HepG2 (cell line): ENCODE measurements around the gene TALDO1. TPM values are rescaled to one million over a fixed set of nuclear protein-coding genes. Genes with fewer than 3 reads are reported as not detected.

Source experiments
- GMEB2 ChIP-seq: IDR thresholded peaks from 2 replicates; pipeline ENCODE4 v1.6.1; 2016; ENCODE audit warnings: missing biosample characterization, missing genetic modification reagents, low read depth
- IRF2 ChIP-seq: IDR thresholded peaks from 2 replicates; pipeline ENCODE4 v1.6.1; 2018; ENCODE audit warnings: missing genetic modification reagents, missing compliant biosample characterization
- JDP2 ChIP-seq: sonication (generic); formaldehyde crosslinking; IDR thresholded peaks from 2 replicates; pipeline ENCODE4 v1.8.1; 2022; ENCODE audit warnings: missing genetic modification reagents, borderline replicate concordance
- MIER3 ChIP-seq: IDR thresholded peaks from 2 replicates; pipeline ENCODE4 v1.6.1; 2016; ENCODE audit warnings: missing compliant biosample characterization, borderline replicate concordance
- NFATC3 ChIP-seq: sonication (generic); formaldehyde crosslinking; IDR thresholded peaks from 2 replicates; pipeline ENCODE4 v1.5.1; 2020; ENCODE audit warnings: mild to moderate bottlenecking, missing genetic modification reagents
- NFYB ChIP-seq: sonication (generic); formaldehyde crosslinking; IDR thresholded peaks from 2 replicates; pipeline ENCODE4 v1.4.0; 2020; ENCODE audit warnings: missing genetic modification reagents
- SMAD3 ChIP-seq: sonication (generic); formaldehyde crosslinking; IDR thresholded peaks from 2 replicates; pipeline ENCODE4 v1.4.0; 2020; ENCODE audit warnings: missing genetic modification reagents
- SMARCE1 ChIP-seq: fragments of 450-650 bp; IDR thresholded peaks from 2 replicates; pipeline ENCODE4 v1.6.1; 2017; ENCODE audit warnings: borderline replicate concordance
- TCF7 ChIP-seq: sonication (generic); IDR thresholded peaks from 2 replicates; pipeline ENCODE4 v1.6.1; 2016; ENCODE audit warnings: antibody characterized with exemption, low read depth
- ZC3H13 ChIP-seq: sonication (generic); formaldehyde crosslinking; IDR thresholded peaks from 2 replicates; pipeline ENCODE4 v1.8.1; 2023; ENCODE audit warnings: mild to moderate bottlenecking, missing genetic modification reagents, moderate library complexity
- ZIK1 ChIP-seq: sonication (generic); formaldehyde crosslinking; IDR thresholded peaks from 2 replicates; pipeline ENCODE4 v1.5.0; 2020; ENCODE audit warnings: mild to moderate bottlenecking, low read depth, missing genetic modification reagents, borderline replicate concordance
- ZMYM4 ChIP-seq: sonication (generic); formaldehyde crosslinking; IDR thresholded peaks from 2 replicates; pipeline ENCODE4 v1.8.1; 2023; ENCODE audit warnings: mild to moderate bottlenecking, missing genetic modification reagents
- ZNF337 ChIP-seq: sonication (generic); formaldehyde crosslinking; IDR thresholded peaks from 2 replicates; pipeline ENCODE4 v1.5.1; 2020; ENCODE audit warnings: missing genetic modification reagents, low read depth, mild to moderate bottlenecking, borderline replicate concordance
- ZNF550 ChIP-seq: sonication (generic); formaldehyde crosslinking; IDR thresholded peaks from 2 replicates; pipeline ENCODE4 v1.4.0; 2020; ENCODE audit warnings: mild to moderate bottlenecking, missing genetic modification reagents, borderline replicate concordance
- ZNF552 ChIP-seq: sonication (generic); formaldehyde crosslinking; IDR thresholded peaks from 2 replicates; pipeline ENCODE4 v1.9.0; 2022; ENCODE audit warnings: missing genetic modification reagents, mild to moderate bottlenecking, borderline replicate concordance
- ZNF572 ChIP-seq: sonication (generic); formaldehyde crosslinking; IDR thresholded peaks from 2 replicates; pipeline ENCODE4 v1.5.1; 2020; ENCODE audit warnings: mild to moderate bottlenecking, missing genetic modification reagents
- polyA plus RNA-seq, 8 experiments: library from polyadenylated mRNA; depleted of rRNA in 3 of 8; stranded (reverse) in 7 of 8; unstranded in 1 of 8; fragments of >200 nt; fragmentation: Illumina TruSeq in 4 of 8; extraction: Trizol in 4 of 8; gene quantifications; 2 replicates each; pipeline versions ENCODE4 v1.2.1 to v1.2.3, GENCODE V29; 2011 to 2016; ENCODE audit warnings: low read depth in 4 of 8, missing spikeins in 1 of 8, mixed read lengths in 1 of 8; ENCODE audit not compliant: insufficient read depth in 1 of 8
- total RNA-seq, 5 experiments: library from RNA; depleted of rRNA; stranded (reverse); fragments of >200 nt; fragmentation: Illumina TruSeq; extraction: Trizol; gene quantifications; 2 replicates each; pipeline ENCODE4 v1.2.3, GENCODE V29; 2016; ENCODE audit warnings: low read depth in 1 of 5
- TF ChIP-seq, protein P1 (sequence below): sonication (generic); formaldehyde crosslinking; IDR thresholded peaks from 2 replicates; pipeline ENCODE4 v1.5.0; 2020; ENCODE audit warnings: missing genetic modification reagents
- TF ChIP-seq, protein P2 (sequence below): sonication (generic); formaldehyde crosslinking; IDR thresholded peaks from 2 replicates; pipeline ENCODE4 v1.4.0; 2020; ENCODE audit warnings: missing genetic modification reagents
- TF ChIP-seq, protein P3 (sequence below): IDR thresholded peaks from 2 replicates; pipeline ENCODE4 v1.6.1; 2012; ENCODE audit warnings: inconsistent platforms
- TF ChIP-seq, protein P4 (sequence below): sonication (generic); formaldehyde crosslinking; IDR thresholded peaks from 2 replicates; pipeline ENCODE4 v1.4.0; 2020; ENCODE audit warnings: low read depth, mild to moderate bottlenecking, missing genetic modification reagents
- TF ChIP-seq, protein P5 (sequence below): sonication (generic); formaldehyde crosslinking; IDR thresholded peaks from 2 replicates; pipeline ENCODE4 v1.5.1; 2020; ENCODE audit warnings: mild to moderate bottlenecking, missing genetic modification reagents, borderline replicate concordance

The TALDO1 gene
- total and polyA plus RNA-seq, 2 of the 13 experiments (the other 11 are each of a cell fraction or from before 2014, with no cell fraction given): 107 to 240 TPM

GRCh38 chr11:776561-777287, 29.5 kb downstream of the TALDO1 start (continued):
- no peak for TF ChIP-seq SMARCE1
- 0 out of 2 replicates have a peak, but pooled peaks have one; percentile 52 for TF ChIP-seq NFATC3
- TF ChIP-seq ZNF550 (CRISPR knock-in tag): no peak
- 0 out of 2 replicates have a peak, but pooled peaks have one; percentile 66 for TF ChIP-seq ZC3H13 (CRISPR knock-in tag)
- TF ChIP-seq SMAD3: no peak
- TF ChIP-seq, protein P1, sequence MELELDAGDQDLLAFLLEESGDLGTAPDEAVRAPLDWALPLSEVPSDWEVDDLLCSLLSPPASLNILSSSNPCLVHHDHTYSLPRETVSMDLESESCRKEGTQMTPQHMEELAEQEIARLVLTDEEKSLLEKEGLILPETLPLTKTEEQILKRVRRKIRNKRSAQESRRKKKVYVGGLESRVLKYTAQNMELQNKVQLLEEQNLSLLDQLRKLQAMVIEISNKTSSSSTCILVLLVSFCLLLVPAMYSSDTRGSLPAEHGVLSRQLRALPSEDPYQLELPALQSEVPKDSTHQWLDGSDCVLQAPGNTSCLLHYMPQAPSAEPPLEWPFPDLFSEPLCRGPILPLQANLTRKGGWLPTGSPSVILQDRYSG: no peak
- TF ChIP-seq, protein P2, sequence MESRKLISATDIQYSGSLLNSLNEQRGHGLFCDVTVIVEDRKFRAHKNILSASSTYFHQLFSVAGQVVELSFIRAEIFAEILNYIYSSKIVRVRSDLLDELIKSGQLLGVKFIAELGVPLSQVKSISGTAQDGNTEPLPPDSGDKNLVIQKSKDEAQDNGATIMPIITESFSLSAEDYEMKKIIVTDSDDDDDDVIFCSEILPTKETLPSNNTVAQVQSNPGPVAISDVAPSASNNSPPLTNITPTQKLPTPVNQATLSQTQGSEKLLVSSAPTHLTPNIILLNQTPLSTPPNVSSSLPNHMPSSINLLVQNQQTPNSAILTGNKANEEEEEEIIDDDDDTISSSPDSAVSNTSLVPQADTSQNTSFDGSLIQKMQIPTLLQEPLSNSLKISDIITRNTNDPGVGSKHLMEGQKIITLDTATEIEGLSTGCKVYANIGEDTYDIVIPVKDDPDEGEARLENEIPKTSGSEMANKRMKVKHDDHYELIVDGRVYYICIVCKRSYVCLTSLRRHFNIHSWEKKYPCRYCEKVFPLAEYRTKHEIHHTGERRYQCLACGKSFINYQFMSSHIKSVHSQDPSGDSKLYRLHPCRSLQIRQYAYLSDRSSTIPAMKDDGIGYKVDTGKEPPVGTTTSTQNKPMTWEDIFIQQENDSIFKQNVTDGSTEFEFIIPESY (CRISPR knock-in tag): no peak
- TF ChIP-seq ZNF337 (CRISPR knock-in tag): no peak
- no peak for TF ChIP-seq GMEB2 (CRISPR knock-in tag)
- no peak for TF ChIP-seq ZIK1
- TF ChIP-seq ZNF552 (CRISPR knock-in tag): no peak
- no peak for TF ChIP-seq ZMYM4 (CRISPR knock-in tag)
- TF ChIP-seq, protein P3, sequence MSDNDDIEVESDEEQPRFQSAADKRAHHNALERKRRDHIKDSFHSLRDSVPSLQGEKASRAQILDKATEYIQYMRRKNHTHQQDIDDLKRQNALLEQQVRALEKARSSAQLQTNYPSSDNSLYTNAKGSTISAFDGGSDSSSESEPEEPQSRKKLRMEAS: peak; percentile 56
- 0 out of 2 replicates have a peak, but pooled peaks have one; percentile 23 for TF ChIP-seq ZNF572 (CRISPR knock-in tag)
- no peak for TF ChIP-seq IRF2 (CRISPR knock-in tag)
- no peak for TF ChIP-seq TCF7
- no peak for TF ChIP-seq NFYB (CRISPR knock-in tag)
- no peak for TF ChIP-seq MIER3 (CRISPR knock-in tag)
- TF ChIP-seq, protein P4, sequence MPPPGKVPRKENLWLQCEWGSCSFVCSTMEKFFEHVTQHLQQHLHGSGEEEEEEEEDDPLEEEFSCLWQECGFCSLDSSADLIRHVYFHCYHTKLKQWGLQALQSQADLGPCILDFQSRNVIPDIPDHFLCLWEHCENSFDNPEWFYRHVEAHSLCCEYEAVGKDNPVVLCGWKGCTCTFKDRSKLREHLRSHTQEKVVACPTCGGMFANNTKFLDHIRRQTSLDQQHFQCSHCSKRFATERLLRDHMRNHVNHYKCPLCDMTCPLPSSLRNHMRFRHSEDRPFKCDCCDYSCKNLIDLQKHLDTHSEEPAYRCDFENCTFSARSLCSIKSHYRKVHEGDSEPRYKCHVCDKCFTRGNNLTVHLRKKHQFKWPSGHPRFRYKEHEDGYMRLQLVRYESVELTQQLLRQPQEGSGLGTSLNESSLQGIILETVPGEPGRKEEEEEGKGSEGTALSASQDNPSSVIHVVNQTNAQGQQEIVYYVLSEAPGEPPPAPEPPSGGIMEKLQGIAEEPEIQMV: no peak
- no peak for TF ChIP-seq JDP2 (CRISPR knock-in tag)
- TF ChIP-seq, protein P5, sequence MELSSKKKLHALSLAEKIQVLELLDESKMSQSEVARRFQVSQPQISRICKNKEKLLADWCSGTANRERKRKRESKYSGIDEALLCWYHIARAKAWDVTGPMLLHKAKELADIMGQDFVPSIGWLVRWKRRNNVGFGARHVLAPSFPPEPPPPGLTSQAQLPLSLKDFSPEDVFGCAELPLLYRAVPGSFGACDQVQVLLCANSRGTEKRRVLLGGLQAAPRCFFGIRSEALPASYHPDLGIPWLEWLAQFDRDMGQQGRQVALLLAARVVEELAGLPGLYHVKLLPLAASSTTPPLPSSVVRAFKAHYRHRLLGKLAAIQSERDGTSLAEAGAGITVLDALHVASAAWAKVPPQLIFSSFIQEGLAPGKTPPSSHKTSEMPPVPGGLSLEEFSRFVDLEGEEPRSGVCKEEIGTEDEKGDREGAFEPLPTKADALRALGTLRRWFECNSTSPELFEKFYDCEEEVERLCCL: no peak
